ENCODE measurements around the gene SUSD1. TPM values are rescaled to one million over a fixed set of nuclear protein-coding genes. Genes with fewer than 3 reads are reported as not detected.

Gene SUSD1
- total RNA-seq, 1 experiment from 2014 or later, result 7.9 TPM

DNA sequence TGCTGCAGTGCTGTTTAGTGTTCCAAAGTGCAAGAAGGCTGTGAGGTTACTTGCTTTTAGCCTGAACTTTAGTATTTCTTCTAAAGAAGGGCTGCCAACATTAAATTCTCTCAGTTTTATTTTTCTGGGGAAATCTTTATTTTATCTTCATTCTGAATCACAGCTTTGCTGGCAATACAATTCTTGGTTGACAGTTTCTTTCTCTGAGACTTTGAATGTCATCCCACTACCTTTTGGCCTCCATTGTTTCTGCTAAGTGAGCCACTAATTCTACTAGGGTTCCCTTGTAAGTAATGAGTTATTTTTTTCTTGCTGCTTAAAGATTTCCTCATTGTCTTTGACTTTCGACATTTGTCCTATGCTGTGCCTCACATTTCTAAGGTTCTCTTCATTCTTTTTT, 32.4 kb upstream of the SUSD1 start:
- ChIA-PET CTCF (no interaction called here), RAD21 (ENCODE audit: low non-redundant PET in 1 of 2, low total read pairs in 2 of 2, uncharacterized antibody in 2 of 2, unreplicated experiment in 2 of 2) (no interaction called here), POLR2A (interaction anchor here (0.6 kb wide), 1 partner anchor 19 kb away, joined by 3 read pairs; no protein-coding TSS in a partner anchor)
- intact Hi-C loops (cut with micrococcal nuclease), result no loop called here
- Histone ChIP-seq H3K27me3 (ENCODE audit: insufficient read depth, low read length) (no peaks in the 10 kb centered on the region), H3K9ac (ENCODE audit: low read length) (no peak overlapping the region), H3K79me2 (ENCODE audit: insufficient read depth, low read length) (no peaks in the 10 kb centered on the region), H3K9me3 (ENCODE audit: control insufficient read depth in 1 of 2, insufficient read depth in 1 of 2, low read depth in 1 of 2, low read length in 2 of 2) (no peaks in the 10 kb centered on the region), H3K4me2 (ENCODE audit: low read length) (no peak overlapping the region), H3K4me1 (ENCODE audit: control insufficient read depth in 1 of 2, insufficient read depth in 2 of 2, low read length in 2 of 2) (peaks cover 5 to 18% of the 10 kb centered on the region in 2 experiments; a peak in 2 of 4 replicates), H3K9me2 (ENCODE audit: insufficient read depth) (no peaks in the 10 kb centered on the region), H2AFZ (ENCODE audit: low read depth, low read length, poor library complexity, severe bottlenecking) (no peak overlapping the region), H3K36me3 (ENCODE audit: control insufficient read depth in 1 of 2, insufficient read depth in 2 of 2, low read length in 2 of 2) (no peaks in the 10 kb centered on the region), H3K4me3 (replicated peaks in 1 of 2; ENCODE audit: low read depth in 1 of 2, low read length in 2 of 2) (no peak overlapping the region), H3K27ac (ENCODE audit: low read depth, low read length) (no peak overlapping the region), H4K20me1 (ENCODE audit: insufficient read depth) (no peaks in the 10 kb centered on the region)
- ATAC-seq (no peak), DNase-seq (ENCODE audit: low read depth, low spot score) (no peak)
- TF ChIP-seq EZH2 (IDR thresholded peaks at IDR 0.05) (no peak), EZH2phosphoT487 (IDR thresholded peaks at IDR 0.05; ENCODE audit: borderline replicate concordance) (no peak), TCF7L2 (IDR thresholded peaks at IDR 0.05; ENCODE audit: borderline replicate concordance, extremely low read depth, insufficient read depth, insufficient read length) (no peak), SIN3A (IDR thresholded peaks at IDR 0.05; ENCODE audit: low read depth) (no peak), EGR1 (IDR thresholded peaks at IDR 0.05; ENCODE audit: low read depth) (no peak), ZFX (IDR thresholded peaks at IDR 0.05) (no peak), FOSL1 (IDR thresholded peaks at IDR 0.05; ENCODE audit: low read depth) (no peak), YY1 (IDR thresholded peaks at IDR 0.05; ENCODE audit: extremely low read depth, insufficient replicate concordance, low read depth, low read length) (no peak), CBX3 (IDR thresholded peaks at IDR 0.05; ENCODE audit: low read depth) (no peak), ELF1 (IDR thresholded peaks at IDR 0.05; ENCODE audit: borderline replicate concordance, low read depth) (no peak)
- TF ChIP-seq, protein P1, sequence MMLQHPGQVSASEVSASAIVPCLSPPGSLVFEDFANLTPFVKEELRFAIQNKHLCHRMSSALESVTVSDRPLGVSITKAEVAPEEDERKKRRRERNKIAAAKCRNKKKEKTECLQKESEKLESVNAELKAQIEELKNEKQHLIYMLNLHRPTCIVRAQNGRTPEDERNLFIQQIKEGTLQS (IDR thresholded peaks at IDR 0.05), result no peak
- TF ChIP-seq, protein P2, sequence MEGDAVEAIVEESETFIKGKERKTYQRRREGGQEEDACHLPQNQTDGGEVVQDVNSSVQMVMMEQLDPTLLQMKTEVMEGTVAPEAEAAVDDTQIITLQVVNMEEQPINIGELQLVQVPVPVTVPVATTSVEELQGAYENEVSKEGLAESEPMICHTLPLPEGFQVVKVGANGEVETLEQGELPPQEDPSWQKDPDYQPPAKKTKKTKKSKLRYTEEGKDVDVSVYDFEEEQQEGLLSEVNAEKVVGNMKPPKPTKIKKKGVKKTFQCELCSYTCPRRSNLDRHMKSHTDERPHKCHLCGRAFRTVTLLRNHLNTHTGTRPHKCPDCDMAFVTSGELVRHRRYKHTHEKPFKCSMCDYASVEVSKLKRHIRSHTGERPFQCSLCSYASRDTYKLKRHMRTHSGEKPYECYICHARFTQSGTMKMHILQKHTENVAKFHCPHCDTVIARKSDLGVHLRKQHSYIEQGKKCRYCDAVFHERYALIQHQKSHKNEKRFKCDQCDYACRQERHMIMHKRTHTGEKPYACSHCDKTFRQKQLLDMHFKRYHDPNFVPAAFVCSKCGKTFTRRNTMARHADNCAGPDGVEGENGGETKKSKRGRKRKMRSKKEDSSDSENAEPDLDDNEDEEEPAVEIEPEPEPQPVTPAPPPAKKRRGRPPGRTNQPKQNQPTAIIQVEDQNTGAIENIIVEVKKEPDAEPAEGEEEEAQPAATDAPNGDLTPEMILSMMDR (IDR thresholded peaks at IDR 0.05 in 2 of 3, conservative IDR thresholded peaks at IDR 0.05 in 1 of 3; ENCODE audit: borderline replicate concordance in 1 of 3, insufficient read depth in 1 of 3, low read depth in 2 of 3, low read length in 2 of 3), result no peak
- BruUV-seq (replicated peaks), result no TSS peak

All from HCT116 (cell line).